ENCODE results near the gene CCDC50.

CCDC50 gene, protein sequence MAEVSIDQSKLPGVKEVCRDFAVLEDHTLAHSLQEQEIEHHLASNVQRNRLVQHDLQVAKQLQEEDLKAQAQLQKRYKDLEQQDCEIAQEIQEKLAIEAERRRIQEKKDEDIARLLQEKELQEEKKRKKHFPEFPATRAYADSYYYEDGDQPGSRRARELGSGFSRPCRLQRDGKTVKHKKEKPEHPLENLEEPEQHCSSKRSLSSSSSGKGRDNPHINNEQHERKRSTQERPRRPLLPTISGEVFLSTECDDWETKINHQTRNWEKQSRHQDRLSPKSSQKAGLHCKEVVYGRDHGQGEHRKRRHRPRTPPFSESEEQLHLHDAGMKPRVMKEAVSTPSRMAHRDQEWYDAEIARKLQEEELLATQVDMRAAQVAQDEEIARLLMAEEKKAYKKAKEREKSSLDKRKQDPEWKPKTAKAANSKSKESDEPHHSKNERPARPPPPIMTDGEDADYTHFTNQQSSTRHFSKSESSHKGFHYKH

DNA sequence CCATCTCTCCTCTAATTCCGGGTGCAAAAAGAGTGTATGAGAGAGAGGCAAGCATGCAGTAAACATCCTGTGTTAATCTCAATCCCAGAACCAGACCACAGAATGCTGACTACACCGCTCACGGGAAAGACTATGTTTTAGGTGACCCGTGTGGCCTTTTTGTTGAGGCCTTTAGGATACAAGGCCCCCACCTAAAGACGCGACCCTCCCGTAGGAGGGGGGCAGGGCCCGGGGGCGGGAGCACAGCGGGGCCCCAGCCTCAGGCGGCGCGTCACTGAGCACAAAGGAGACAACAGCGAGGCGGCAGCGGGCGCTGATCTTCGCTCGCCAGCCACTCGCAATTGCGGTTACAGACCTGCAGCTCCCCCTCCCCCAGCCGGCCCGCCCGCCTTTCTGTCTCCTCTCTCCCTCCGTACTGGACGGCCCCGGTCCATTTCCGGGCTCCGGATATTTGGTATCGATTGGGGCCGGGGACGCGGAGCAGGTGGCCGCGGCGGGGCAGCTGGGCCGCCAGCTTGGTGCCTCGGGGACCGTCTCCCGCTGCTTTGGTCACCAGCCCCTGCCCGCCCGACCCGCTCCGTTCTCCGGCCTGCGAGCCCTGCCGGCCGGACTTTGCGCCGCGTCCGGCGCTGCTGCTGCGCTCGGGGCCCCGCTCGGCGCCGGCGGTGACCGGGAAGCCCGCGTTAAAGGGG lies at the start of gene CCDC50:
Gene CCDC50 (plus strand): TSS at position 433 of the 692 bp plus-strand sequence. CDS start 281 bp downstream, outside the sequence.
- in situ Hi-C loops (cut with MboI; ENCODE audit: low sequenced_read_pairs), result no loop called here

DNA sequence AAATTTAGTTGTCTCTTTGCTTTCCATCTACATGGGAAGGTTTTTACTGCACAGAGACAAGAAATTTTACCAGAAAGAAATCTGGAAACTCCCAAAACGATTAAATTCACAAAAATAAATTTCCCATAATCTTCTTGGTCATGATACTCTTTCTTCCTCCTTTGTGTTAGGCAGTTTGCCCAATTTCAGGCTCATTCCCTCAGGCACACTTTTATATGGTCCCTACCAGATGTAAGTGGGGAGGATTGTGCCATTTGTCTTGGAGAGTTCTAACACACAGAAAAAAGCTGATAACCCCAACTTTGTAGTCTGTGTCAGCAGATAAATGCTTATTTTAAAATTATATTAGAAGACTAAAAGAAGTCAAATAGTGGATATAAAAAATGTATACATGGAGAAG lies 49.1 kb upstream of the CCDC50 start:
- in situ Hi-C loops (cut with MboI; ENCODE audit: low sequenced_read_pairs), result no loop called here

DNA sequence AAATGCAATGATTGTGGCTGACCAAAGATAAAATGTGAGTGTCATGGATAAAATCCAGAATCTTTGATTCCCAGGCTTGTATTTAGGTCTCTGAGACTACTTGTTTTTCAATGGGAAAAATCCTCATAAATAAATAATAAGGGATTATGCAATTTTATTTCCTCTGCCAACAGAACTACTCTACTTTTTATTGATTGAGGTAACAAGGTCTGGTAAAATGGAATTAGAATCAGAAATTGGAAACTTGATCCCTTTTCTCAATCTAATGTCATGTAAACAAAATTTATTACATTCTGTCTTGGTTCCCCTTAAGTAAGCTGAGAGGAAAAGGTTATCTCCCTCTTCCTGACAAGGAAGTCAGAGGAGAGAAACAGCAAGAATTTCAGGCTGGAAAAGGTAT lies 48.3 kb upstream of the CCDC50 start:
- in situ Hi-C loops (cut with MboI; ENCODE audit: low sequenced_read_pairs), result no loop called here

DNA sequence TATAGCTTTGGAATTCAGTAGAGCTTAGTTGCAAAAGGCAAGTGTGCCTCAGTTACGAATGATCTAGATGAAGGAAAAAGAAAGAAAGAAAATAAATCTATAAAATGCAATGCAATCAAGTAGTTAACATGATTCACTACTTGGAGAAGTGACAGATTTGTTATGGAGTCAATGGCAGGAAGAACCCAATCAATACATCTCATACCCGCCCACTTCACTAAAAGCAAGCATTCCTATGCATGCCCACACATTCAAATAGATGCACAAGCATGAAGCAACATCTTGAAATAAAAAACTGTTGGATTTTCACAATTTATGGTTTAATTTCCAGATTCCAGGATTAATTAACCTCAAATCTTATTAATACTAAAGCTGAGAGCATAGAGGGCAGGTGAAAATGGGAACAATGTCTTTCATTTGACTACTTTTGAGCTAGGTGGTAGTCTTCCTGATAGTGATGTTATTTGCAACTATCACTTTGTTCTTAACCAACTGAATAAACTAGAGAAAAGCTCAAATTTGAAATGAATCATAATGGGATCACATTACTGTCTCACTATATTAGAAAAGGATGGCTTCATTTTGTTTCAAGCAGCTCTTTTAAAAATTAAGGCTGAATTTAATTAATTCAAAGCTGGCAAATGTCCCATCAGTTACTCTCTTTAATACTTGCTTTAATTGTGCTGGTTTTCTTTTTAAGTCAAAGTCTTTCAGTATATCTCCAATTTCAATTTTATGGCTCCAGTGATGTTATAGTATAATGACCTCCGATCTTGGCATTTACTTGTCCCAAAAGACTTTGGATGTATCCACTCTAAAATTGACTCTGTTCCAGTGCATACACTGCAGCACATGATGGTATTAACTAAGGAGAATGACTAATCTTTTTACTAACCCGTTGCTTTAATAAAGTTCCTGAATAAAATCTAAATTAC lies 46.7 kb upstream of the CCDC50 start:
- in situ Hi-C loops (cut with MboI; ENCODE audit: low sequenced_read_pairs), result no loop called here

DNA sequence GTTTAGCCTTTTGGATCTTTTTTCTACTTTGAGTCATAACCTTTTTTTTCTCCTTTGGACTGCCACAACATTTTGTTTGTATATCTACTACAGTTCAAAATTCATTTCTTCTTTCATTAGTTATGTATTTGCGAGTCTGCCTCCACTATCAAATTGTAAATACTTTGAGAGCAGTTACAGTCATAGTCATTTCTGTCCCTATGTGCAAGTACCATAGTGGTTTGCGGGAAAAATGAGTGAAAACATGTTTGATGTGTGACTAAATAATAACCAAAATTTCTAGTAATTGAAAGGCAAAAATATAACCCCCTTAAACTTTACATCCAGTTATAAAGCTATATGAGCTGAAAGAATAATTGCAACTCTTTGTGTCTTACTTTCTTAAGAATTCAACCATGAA lies 45.8 kb upstream of the CCDC50 start:
- in situ Hi-C loops (cut with MboI; ENCODE audit: low sequenced_read_pairs), result no loop called here

DNA sequence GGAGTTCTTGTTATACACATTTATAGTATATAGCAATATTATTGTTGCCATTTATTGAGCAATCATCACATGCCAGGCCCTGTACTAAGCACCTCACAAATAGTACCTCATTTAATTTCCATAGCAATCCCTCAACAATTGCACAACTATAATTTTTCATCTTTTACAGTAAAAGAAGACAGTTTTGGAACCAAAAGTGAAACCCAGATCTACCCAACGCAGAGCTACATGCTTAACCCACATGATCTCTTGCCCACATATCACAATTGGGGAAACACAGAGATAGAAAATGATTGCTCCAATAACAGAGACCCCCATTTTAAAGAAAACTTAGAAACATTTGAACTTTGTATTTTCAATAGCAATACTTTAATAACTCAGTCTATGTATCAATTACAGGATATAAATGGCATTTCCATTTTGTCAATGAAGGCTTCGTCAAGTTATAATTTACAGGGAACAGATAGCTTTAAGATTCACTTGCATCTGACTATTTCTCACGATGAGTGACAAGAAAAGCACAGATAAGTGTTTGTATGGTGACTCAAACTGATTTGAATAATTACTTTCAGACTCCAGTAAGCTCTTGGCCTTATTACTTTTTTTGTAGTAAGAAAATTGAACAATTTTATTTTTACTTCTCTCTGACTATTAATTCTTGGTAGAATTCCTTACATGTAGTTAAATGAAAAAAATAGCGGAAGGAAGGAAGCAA lies 38.7 kb upstream of the CCDC50 start:
- in situ Hi-C loops (cut with MboI; ENCODE audit: low sequenced_read_pairs), result no loop called here

DNA sequence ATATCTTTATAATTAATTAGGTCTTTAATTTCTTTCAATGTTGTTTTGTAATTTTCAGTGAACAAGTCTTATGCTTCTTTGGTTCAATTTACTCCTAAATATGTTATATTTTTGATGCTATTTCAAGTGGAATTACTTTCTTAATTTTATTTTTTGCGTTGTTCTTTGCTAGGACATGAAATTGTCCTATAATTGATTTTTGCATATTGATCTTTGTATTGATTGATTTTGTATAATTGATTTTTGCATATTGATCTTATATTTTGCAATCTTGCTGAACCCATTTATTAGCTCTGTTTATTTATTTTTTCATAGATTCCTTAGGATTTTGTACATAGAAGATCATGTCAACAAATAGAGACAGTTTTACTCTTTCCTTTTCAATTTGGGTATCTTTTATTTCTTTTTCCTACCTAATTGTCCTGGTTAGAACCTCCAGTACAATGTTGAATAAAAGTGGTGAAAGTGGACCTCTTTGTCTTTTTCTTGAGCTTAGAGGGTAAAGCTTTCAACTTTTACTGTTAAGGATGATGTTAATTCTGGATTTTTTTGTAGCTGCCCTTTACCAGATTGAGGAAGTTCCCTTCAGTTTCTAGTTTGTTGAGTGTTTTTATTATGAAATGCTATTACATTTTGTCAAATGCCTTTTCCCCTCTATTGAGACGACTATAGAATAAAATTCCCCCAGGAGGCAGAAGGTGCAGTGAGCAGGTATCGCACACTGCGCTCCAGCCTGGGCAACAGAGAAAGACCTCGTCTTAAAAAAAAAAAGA lies 36.8 kb upstream of the CCDC50 start:
- in situ Hi-C loops (cut with MboI; ENCODE audit: low sequenced_read_pairs), result no loop called here

DNA sequence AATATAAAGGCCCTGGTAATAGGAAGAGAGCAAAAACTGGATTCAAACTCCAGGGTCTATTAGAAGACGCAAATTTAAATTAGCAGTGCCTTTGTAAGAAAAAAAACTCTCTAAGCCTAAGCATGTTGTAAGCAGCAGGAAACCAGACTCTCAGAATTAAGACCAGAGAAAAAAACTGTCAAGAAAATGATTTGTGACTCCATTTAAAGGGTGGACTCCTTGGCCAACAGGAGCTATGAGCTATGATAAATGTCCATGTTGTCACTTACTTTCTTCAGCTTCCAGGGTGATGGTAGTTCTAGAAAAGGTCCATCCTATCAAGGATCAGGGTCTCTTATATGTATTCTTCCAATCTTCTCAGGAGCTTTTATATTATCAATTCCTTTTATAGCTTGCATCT lies 34.9 kb upstream of the CCDC50 start:
- in situ Hi-C loops (cut with MboI; ENCODE audit: low sequenced_read_pairs), result no loop called here

DNA sequence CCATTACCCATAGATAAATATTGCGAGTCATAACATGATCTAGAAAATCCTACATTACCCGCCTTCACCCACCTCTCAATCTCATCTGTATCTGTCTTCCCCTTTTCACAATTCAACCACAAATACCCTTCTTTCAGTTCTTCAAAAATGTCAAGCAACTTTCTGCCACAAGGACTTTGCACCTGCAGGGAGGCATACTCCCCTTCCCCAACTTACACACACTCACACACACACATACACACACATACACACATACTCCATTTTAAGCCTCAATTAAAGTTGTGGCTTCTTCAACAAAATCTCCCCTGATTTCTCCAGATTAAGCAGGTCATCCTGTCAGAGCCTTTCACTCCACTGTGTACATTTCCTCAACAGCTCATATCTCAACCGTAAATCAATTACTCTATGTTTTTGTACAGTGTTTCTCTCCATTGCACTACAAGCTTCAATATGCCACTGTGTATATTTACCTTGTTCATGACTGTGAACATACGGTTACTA lies 33.1 kb upstream of the CCDC50 start:
- in situ Hi-C loops (cut with MboI; ENCODE audit: low sequenced_read_pairs), result no loop called here

DNA sequence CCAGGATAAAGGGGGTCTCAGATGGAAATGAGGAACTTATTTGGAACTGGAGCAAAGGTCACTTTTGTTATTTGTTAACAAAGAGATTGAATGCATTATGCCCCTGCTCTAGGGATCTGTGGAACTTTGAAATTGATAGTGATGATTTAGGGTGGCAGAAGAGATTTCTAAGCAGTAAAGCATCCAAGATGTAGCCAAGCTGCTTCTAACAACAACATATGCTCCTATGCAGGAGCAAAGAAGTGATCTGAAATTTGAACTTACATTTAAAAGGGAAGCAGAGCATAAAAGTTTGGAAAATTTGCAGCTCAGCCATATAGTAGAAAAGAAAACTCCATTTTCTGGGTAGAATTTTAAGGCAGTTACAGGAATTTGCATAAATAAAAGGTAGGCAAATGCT lies 30.3 kb upstream of the CCDC50 start:
- in situ Hi-C loops (cut with MboI; ENCODE audit: low sequenced_read_pairs), result no loop called here

DNA sequence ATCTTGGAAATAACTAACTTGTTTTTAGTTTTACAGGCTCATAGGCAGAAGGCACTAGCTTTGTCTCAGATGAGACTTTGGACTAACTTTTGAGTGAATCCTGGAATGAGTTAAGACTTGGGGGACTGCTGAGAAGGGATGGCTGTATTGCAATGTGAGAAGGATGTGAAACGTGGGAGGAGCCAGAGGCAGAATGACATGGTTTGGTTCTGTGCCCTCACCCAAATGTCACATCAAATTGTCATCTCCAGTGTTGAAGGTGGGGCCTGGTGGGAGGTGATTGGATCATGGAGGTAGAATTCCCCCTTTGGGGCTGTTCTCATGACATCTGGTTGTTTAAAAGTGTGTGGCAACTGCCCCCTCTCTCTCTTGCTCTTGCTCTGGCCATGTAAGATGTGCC lies 28.8 kb upstream of the CCDC50 start:
- in situ Hi-C loops (cut with MboI; ENCODE audit: low sequenced_read_pairs), result no loop called here

DNA sequence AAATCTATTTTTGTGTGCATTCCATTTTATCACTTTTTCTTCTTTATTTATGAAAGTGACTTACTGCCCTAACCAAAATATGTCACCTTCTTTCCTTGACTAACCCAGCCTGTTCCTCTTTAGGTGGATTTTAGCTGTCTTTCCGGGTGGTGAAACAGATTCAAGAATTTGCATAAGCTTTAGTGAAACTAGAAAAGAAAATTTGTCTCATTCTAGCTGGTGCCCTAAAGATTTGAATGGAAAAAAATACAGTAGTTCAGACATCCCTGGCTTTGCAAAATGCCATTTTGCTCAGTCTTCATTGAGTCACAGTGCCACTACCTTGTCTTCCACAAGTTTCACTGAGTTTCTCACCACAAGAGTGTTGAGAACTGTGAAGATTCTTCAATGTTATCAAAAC lies 28.2 kb upstream of the CCDC50 start:
- in situ Hi-C loops (cut with MboI; ENCODE audit: low sequenced_read_pairs), result no loop called here

DNA sequence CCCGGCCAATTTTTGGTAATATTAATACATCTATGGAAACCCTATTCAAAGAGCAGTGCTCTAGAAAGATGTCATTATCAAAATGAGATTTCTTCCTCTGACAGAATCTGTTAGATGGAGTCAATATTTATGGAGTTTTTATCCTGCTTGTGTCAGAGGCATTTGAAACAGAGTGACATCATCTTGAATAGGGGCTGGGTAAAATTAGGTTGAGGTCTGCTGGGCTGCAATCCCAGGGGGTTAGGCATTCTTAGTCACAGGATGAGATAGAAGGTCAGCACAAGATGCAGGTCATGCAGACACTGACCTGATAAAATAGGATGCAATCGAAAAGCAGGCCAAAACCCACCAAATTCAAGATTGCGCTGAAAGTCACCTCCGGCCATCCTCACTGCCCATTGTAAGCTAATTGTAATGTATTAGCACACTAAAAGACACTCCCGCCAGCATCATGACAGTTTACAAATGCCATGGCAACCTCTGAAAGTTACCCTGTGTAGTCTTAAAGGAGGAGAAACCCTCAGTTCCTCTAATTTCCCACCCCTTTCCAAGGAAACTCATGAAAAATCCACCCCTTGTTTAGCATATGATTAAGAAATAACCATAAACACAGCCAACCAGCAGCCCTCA lies 27.3 kb upstream of the CCDC50 start:
- in situ Hi-C loops (cut with MboI; ENCODE audit: low sequenced_read_pairs), result no loop called here

DNA sequence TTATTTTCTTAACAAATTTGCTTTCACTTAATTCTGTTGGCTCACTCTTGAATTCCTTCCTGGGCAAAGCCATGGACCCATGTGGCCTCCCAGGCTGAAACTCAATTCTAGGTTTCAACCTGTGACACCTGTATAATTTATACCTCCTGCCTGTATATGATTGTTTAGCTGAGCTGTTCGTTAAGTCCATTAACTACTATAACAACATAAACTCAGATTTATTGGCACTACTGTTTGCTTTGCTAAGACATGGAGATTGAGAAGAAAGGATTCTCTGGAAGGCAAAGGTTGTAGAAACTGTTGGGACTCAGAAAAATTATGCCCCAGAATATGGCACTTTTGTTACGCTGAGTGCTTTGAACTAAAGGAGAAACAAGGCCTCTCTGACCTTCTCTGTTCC lies 26.7 kb upstream of the CCDC50 start:
- in situ Hi-C loops (cut with MboI; ENCODE audit: low sequenced_read_pairs), result no loop called here

DNA sequence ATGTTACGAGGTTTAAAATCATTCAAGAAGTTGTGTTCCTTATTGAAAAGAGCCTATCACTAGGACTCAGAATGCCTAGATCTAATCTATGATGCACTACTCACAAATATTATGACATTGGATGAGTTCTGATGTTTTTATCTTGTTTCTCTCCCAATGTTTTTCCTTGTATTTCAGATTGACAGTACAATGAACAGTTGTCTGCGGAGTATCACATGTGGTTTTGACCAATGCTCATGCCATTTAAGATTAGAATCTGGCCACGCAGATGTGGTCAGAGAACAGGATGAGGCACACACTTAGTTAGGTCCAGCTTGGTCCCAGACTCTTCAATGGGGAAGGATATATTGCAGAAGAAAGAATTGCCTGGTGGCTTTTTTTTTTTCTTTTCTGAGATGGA lies 25.6 kb upstream of the CCDC50 start:
- in situ Hi-C loops (cut with MboI; ENCODE audit: low sequenced_read_pairs), result no loop called here

DNA sequence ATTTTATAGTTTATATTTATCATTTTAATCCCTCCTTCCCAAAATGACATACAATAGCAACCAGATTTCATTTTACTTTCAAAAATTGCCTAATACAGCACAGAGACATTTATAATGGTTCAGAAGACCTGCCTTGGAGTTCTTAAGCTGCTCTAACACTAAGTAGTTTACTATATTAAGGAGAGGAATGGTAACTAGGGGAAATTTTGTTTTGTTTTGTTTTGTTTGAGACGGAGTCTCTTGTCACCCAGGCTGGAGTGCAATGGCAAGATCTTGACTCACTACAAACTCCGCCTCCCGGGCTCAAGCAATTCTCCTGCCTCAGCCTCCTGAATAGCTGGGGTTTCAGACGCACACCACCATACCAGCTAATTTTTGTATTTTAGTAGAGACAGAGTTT lies 22.8 kb upstream of the CCDC50 start:
- in situ Hi-C loops (cut with MboI; ENCODE audit: low sequenced_read_pairs), result no loop called here

DNA sequence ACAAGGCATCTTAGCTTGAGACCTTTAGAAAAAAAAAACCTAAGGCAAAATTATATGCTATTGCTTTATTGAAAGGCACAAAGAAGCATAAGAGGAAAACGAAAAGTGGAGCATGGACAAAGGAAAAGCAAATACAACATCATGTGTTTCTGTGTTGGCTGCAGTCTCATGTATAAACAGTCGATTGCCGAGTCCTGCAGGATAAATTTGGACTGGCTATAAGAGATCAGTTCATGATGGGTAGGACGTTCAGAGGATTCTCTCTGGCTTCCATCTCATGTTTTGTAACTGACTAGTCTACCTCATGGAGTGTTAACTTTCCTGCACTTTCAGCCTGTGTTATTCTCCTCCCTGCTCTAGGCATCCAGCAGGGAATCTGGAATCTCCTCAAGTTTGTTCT lies 21.9 kb upstream of the CCDC50 start:
- in situ Hi-C loops (cut with MboI; ENCODE audit: low sequenced_read_pairs), result no loop called here

DNA sequence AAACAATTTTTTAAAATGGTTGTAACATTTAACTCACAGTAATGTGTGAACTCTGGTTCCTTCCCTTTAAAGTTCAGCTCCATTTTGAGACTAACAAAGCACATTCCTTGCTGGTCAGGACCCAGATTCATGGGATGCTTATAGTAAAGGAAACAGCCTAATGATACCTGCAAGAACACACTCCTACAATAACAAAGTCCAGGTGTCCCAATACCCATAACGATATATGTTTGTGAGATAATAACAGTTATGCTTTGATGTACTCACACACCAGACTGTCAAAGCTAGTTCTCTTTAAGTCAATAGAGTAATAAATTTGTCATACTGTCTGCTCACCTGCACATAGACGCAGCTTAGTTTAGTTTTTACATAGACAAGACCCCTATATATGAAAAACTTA lies 15.9 kb upstream of the CCDC50 start:
- in situ Hi-C loops (cut with MboI; ENCODE audit: low sequenced_read_pairs), result no loop called here

DNA sequence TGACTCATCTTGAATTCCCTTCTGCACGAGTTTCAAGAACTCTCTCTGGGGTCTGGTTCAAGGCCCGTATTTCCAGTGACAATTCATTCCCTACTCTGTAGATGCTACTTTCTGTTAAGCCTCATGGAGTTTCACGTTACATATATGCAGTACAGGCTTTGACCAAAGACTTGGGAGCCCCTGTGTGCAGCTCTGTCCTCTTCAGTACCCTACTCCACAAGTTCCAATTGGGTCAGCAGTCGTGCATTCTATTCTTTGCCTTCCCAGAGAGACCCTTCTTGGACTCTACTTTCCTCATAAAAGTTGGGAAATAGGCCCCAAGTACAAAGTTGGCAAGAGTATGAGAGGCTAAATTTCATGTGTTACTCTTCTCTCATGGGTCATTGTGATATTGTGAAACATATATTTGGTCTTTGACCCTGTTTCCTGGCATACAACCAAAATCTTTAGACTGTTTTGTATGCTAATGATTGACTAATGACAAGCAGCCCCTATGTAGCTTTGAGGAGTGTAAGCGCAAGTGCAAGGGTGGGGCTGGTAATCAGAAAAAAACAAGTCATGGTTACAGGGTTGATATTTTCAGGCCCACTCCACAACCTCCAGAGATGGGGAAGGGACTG lies 15.0 kb upstream of the CCDC50 start:
- in situ Hi-C loops (cut with MboI; ENCODE audit: low sequenced_read_pairs), result no loop called here

Data from HL-60/S4 (cell line).